Fibroblast of lung (primary cell): ENCODE results near the gene IQSEC3. TPM values are rescaled to one million over a fixed set of nuclear protein-coding genes. Genes with fewer than 3 reads are reported as not detected.

Experiments used
- DNase-seq, 2 donors: peaks; one replicate each; pipeline versions ENCODE4 v3.0.0 to v3.0.0-alpha.2; 2010; ENCODE audit warnings: low read depth in 2 of 2
- H2AFZ ChIP-seq: 2 replicates; pipeline ENCODE4 v1.5.1; 2012; ENCODE audit warnings: low read length, control low read depth, inconsistent platforms
- H3K27ac ChIP-seq: 2 replicates; pipeline ENCODE4 v1.5.1; 2011; ENCODE audit warnings: low read length, control low read depth; ENCODE audit not compliant: insufficient read depth
- H3K27me3 ChIP-seq: 2 replicates; pipeline ENCODE4 v1.5.1; 2011; ENCODE audit warnings: mild to moderate bottlenecking, low read length; ENCODE audit not compliant: control insufficient read depth, insufficient read depth
- H3K36me3 ChIP-seq: 2 replicates; pipeline ENCODE4 v1.5.1; 2011; ENCODE audit warnings: low read length; ENCODE audit not compliant: control insufficient read depth, insufficient read depth
- H3K4me1 ChIP-seq: 2 replicates; pipeline ENCODE4 v1.5.1; 2011; ENCODE audit warnings: low read length; ENCODE audit not compliant: control insufficient read depth, insufficient read depth; ENCODE audit errors: extremely low read depth
- H3K4me2 ChIP-seq: 2 replicates; pipeline ENCODE4 v1.5.1; 2011; ENCODE audit warnings: low read length, control low read depth; ENCODE audit not compliant: insufficient read depth; ENCODE audit errors: extremely low read depth
- H3K4me3 ChIP-seq, 4 experiments: fragments of 200-600 bp in 1 of 4; sonication (generic) in 1 of 4; replicated peaks in 1 of 4; 2 replicates each; pipeline ENCODE4 v1.5.1; 2011 to 2016; ENCODE audit warnings: low read length in 4 of 4, low read depth in 3 of 4, mild to moderate bottlenecking in 3 of 4, control low read depth in 2 of 4, inconsistent platforms in 1 of 4, mixed read lengths in 1 of 4; ENCODE audit not compliant: insufficient read depth in 1 of 4; ENCODE audit errors: control extremely low read depth in 1 of 4
- H3K79me2 ChIP-seq: 2 replicates; pipeline ENCODE4 v1.5.1; 2012; ENCODE audit warnings: mild to moderate bottlenecking, low read length, inconsistent platforms; ENCODE audit not compliant: control insufficient read depth, insufficient read depth
- H3K9ac ChIP-seq: 2 replicates; pipeline ENCODE4 v1.5.1; 2011; ENCODE audit warnings: mild to moderate bottlenecking, low read length, control low read depth; ENCODE audit not compliant: insufficient read depth
- H3K9me3 ChIP-seq: 2 replicates; pipeline ENCODE4 v1.5.1; 2012; ENCODE audit warnings: low read depth, low read length; ENCODE audit not compliant: control insufficient read depth, insufficient read depth
- H4K20me1 ChIP-seq: 2 replicates; pipeline ENCODE4 v1.5.1; 2011; ENCODE audit warnings: low read length; ENCODE audit not compliant: control insufficient read depth, insufficient read depth; ENCODE audit errors: extremely low read depth
- CTCF ChIP-seq, 2 donors: IDR thresholded peaks in 1 of 2; conservative IDR thresholded peaks in 1 of 2; 1 replicate in 1 of 2; 2 replicates in 1 of 2; pipeline ENCODE4 v1.5.1; 2011 to 2012; ENCODE audit warnings: low read length in 2 of 2, control low read depth in 1 of 2, inconsistent platforms in 1 of 2, low read depth in 1 of 2, mild to moderate bottlenecking in 1 of 2
- EZH2 ChIP-seq: IDR thresholded peaks from 2 replicates; pipeline ENCODE4 v1.5.1; 2012; ENCODE audit warnings: low read length, control low read depth, mild to moderate bottlenecking; ENCODE audit errors: missing control alignments
- polyA plus RNA-seq, 2 donors: library from polyadenylated mRNA; depleted of rRNA in 1 of 2; stranded (reverse) in 1 of 2; unstranded in 1 of 2; fragments of >200 nt; gene quantifications; 2 replicates each; pipeline ENCODE4 v1.2.1, GENCODE V29; 2011 to 2012; ENCODE audit warnings: missing spikeins in 1 of 2
- total RNA-seq: library from RNA; depleted of rRNA; stranded (reverse); fragments of >200 nt; gene quantifications from 2 replicates; pipeline ENCODE4 v1.2.1, GENCODE V29; 2014

IQSEC3 gene
- total and polyA plus RNA-seq, 2 donors (not counting 1 experiment from before 2014, with no cell fraction given): 0.14 to 1.3 TPM

GRCh38 chr12:195156-195555, 128.6 kb downstream of the IQSEC3 start:
- TF ChIP-seq EZH2: no peak
- TF ChIP-seq CTCF (conservative IDR thresholded peaks at IDR 0.05 in 1 of 2, IDR thresholded peaks at IDR 0.05 in 1 of 2; ENCODE audit: low read depth in 1 of 2, low read length in 2 of 2): no peak
- H3K9ac ChIP-seq: no peak overlapping the region

GRCh38 chr12:195951-196350, 129.4 kb downstream of the IQSEC3 start:
- Histone ChIP-seq H4K20me1 (no peaks in the 10 kb centered on the region), H3K36me3 (no peaks in the 10 kb centered on the region), H3K4me3 (no peak overlapping the region), H3K4me2 (no peak overlapping the region), H3K27me3 (peaks cover 17% of the 10 kb centered on the region), H3K4me1 (no peaks in the 10 kb centered on the region), H3K27ac (no peak overlapping the region), H3K9me3 (no peaks in the 10 kb centered on the region), H3K79me2 (no peaks in the 10 kb centered on the region), H2AFZ (no peak overlapping the region), H3K9ac (no peak overlapping the region)
- TF ChIP-seq CTCF (conservative IDR thresholded peaks at IDR 0.05 in 1 of 2, IDR thresholded peaks at IDR 0.05 in 1 of 2; ENCODE audit: low read depth in 1 of 2, low read length in 2 of 2) (no peak), EZH2 (no peak)
- DNase-seq: no peak

More at GRCh38 chr12:195156-195555, 128.6 kb downstream of the IQSEC3 start:
- H3K4me2 ChIP-seq: no peak overlapping the region
- no peak for DNase-seq
- H3K4me1 ChIP-seq: no peaks in the 10 kb centered on the region
- no peak overlapping the region for H3K27ac ChIP-seq
- no peak overlapping the region for H3K4me3 ChIP-seq
- H3K79me2 ChIP-seq: no peaks in the 10 kb centered on the region
- H2AFZ ChIP-seq: no peak overlapping the region
- peaks cover 17% of the 10 kb centered on the region for H3K27me3 ChIP-seq
- no peaks in the 10 kb centered on the region for H4K20me1 ChIP-seq
- no peaks in the 10 kb centered on the region for H3K9me3 ChIP-seq
- no peaks in the 10 kb centered on the region for H3K36me3 ChIP-seq

GRCh38 chr12:196436-196835, 129.9 kb downstream of the IQSEC3 start:
- H3K4me1 ChIP-seq: no peaks in the 10 kb centered on the region
- no peak for TF ChIP-seq EZH2
- TF ChIP-seq CTCF (conservative IDR thresholded peaks at IDR 0.05 in 1 of 2, IDR thresholded peaks at IDR 0.05 in 1 of 2; ENCODE audit: low read depth in 1 of 2, low read length in 2 of 2): no peak
- no peak overlapping the region for H3K9ac ChIP-seq
- no peak overlapping the region for H3K4me2 ChIP-seq
- H3K27ac ChIP-seq: no peak overlapping the region
- H3K79me2 ChIP-seq: no peaks in the 10 kb centered on the region
- H3K36me3 ChIP-seq: no peaks in the 10 kb centered on the region
- no peak overlapping the region for H2AFZ ChIP-seq
- no peaks in the 10 kb centered on the region for H3K9me3 ChIP-seq
- no peaks in the 10 kb centered on the region for H4K20me1 ChIP-seq
- peaks cover 21% of the 10 kb centered on the region for H3K27me3 ChIP-seq
- no peak overlapping the region for H3K4me3 ChIP-seq
- no peak for DNase-seq
